HepG2 (cell line): Measurements from ENCODE around the gene DEPDC5. TPM values are rescaled to one million over a fixed set of nuclear protein-coding genes. Genes with fewer than 3 reads are reported as not detected.

Source experiments
- IRF2 ChIP-seq: IDR thresholded peaks from 2 replicates; pipeline ENCODE4 v1.6.1; 2018; ENCODE audit warnings: missing genetic modification reagents, missing compliant biosample characterization
- KLF9 ChIP-seq: IDR thresholded peaks from 2 replicates; pipeline ENCODE4 v1.6.1; 2016; ENCODE audit warnings: low read depth
- LRRFIP1 ChIP-seq: sonication (generic); formaldehyde crosslinking; conservative IDR thresholded peaks from 2 replicates; pipeline ENCODE4 v1.4.0; 2020; ENCODE audit warnings: missing genetic modification reagents
- NFIB ChIP-seq: sonication (generic); formaldehyde crosslinking; IDR thresholded peaks from 2 replicates; pipeline ENCODE4 v1.9.0; 2021; ENCODE audit warnings: missing genetic modification reagents, mild to moderate bottlenecking, borderline replicate concordance
- NFYB ChIP-seq: sonication (generic); formaldehyde crosslinking; IDR thresholded peaks from 2 replicates; pipeline ENCODE4 v1.4.0; 2020; ENCODE audit warnings: missing genetic modification reagents
- NR3C1 ChIP-seq: sonication (generic); formaldehyde crosslinking; IDR thresholded peaks from 2 replicates; pipeline ENCODE4 v1.4.0; 2020; ENCODE audit warnings: missing genetic modification reagents
- REST ChIP-seq, 2 experiments: IDR thresholded peaks; 2 replicates each; pipeline ENCODE4 v1.6.1; 2011 to 2012; ENCODE audit warnings: low read length in 2 of 2, borderline replicate concordance in 1 of 2, low read depth in 1 of 2, mild to moderate bottlenecking in 1 of 2, moderate library complexity in 1 of 2
- SNAI1 ChIP-seq: sonication (generic); formaldehyde crosslinking; IDR thresholded peaks from 2 replicates; pipeline ENCODE4 v1.5.0; 2020; ENCODE audit warnings: mild to moderate bottlenecking, missing genetic modification reagents, borderline replicate concordance
- SRF ChIP-seq: IDR thresholded peaks from 2 replicates; pipeline ENCODE4 v1.6.1; 2011; ENCODE audit warnings: mild to moderate bottlenecking, low read depth, low read length, moderate library complexity
- TAF1 ChIP-seq: sonication (generic); formaldehyde crosslinking; IDR thresholded peaks from 2 replicates; pipeline ENCODE4 v1.4.0; 2020; ENCODE audit warnings: missing genetic modification reagents
- TBX2 ChIP-seq: sonication (generic); formaldehyde crosslinking; IDR thresholded peaks from 2 replicates; pipeline ENCODE4 v1.5.0; 2020; ENCODE audit warnings: missing genetic modification reagents, mild to moderate bottlenecking, borderline replicate concordance
- ZBTB26 ChIP-seq: IDR thresholded peaks from 2 replicates; pipeline ENCODE4 v1.6.1; 2016; ENCODE audit warnings: missing compliant biosample characterization, missing genetic modification reagents, borderline replicate concordance
- ZNF264 ChIP-seq: sonication (generic); formaldehyde crosslinking; IDR thresholded peaks from 2 replicates; pipeline ENCODE4 v1.4.0; 2020; ENCODE audit warnings: missing genetic modification reagents
- ZNF33A ChIP-seq: sonication (generic); formaldehyde crosslinking; IDR thresholded peaks from 2 replicates; pipeline ENCODE4 v1.5.1; 2020; ENCODE audit warnings: missing genetic modification reagents, mild to moderate bottlenecking, moderate library complexity, borderline replicate concordance
- ZNF549 ChIP-seq: sonication (generic); formaldehyde crosslinking; IDR thresholded peaks from 2 replicates; pipeline ENCODE4 v1.5.0; 2020; ENCODE audit warnings: missing genetic modification reagents
- ZNF567 ChIP-seq: sonication (generic); formaldehyde crosslinking; IDR thresholded peaks from 2 replicates; pipeline ENCODE4 v1.8.1; 2023; ENCODE audit warnings: mild to moderate bottlenecking, missing genetic modification reagents, borderline replicate concordance
- ZNF616 ChIP-seq: sonication (generic); formaldehyde crosslinking; IDR thresholded peaks from 2 replicates; pipeline ENCODE4 v1.5.0; 2020; ENCODE audit warnings: low read depth, mild to moderate bottlenecking, missing genetic modification reagents
- ZNF773 ChIP-seq: sonication (generic); formaldehyde crosslinking; IDR thresholded peaks from 2 replicates; pipeline ENCODE4 v1.4.0; 2020; ENCODE audit warnings: missing genetic modification reagents, borderline replicate concordance
- ZNF782 ChIP-seq: sonication (generic); formaldehyde crosslinking; IDR thresholded peaks from 2 replicates; pipeline ENCODE4 v1.4.0; 2020; ENCODE audit warnings: missing genetic modification reagents, mild to moderate bottlenecking, borderline replicate concordance
- polyA plus RNA-seq, 8 experiments: library from polyadenylated mRNA; depleted of rRNA in 3 of 8; stranded (reverse) in 7 of 8; unstranded in 1 of 8; fragments of >200 nt; fragmentation: Illumina TruSeq in 4 of 8; extraction: Trizol in 4 of 8; gene quantifications; 2 replicates each; pipeline versions ENCODE4 v1.2.1 to v1.2.3, GENCODE V29; 2011 to 2016; ENCODE audit warnings: low read depth in 4 of 8, missing spikeins in 1 of 8, mixed read lengths in 1 of 8; ENCODE audit not compliant: insufficient read depth in 1 of 8
- total RNA-seq, 5 experiments: library from RNA; depleted of rRNA; stranded (reverse); fragments of >200 nt; fragmentation: Illumina TruSeq; extraction: Trizol; gene quantifications; 2 replicates each; pipeline ENCODE4 v1.2.3, GENCODE V29; 2016; ENCODE audit warnings: low read depth in 1 of 5
- TF ChIP-seq, protein P1 (sequence below), 2 experiments: sonication (generic) in 1 of 2; formaldehyde crosslinking in 1 of 2; IDR thresholded peaks; 2 replicates each; pipeline versions ENCODE4 v1.4.0 to v1.6.1; 2018 to 2020; ENCODE audit warnings: missing genetic modification reagents in 2 of 2, borderline replicate concordance in 1 of 2, low read depth in 1 of 2, mild to moderate bottlenecking in 1 of 2, missing biosample characterization in 1 of 2

DEPDC5 gene
- total and polyA plus RNA-seq, 2 of the 13 experiments (the other 11 are each of a cell fraction or from before 2014, with no cell fraction given), result 9.8 to 12.4 TPM

GRCh38 chr22:31749636-31750364, 4.0 kb upstream of the DEPDC5 start, which contains the start of gene PRR14L (continued):
- TF ChIP-seq, protein P1, sequence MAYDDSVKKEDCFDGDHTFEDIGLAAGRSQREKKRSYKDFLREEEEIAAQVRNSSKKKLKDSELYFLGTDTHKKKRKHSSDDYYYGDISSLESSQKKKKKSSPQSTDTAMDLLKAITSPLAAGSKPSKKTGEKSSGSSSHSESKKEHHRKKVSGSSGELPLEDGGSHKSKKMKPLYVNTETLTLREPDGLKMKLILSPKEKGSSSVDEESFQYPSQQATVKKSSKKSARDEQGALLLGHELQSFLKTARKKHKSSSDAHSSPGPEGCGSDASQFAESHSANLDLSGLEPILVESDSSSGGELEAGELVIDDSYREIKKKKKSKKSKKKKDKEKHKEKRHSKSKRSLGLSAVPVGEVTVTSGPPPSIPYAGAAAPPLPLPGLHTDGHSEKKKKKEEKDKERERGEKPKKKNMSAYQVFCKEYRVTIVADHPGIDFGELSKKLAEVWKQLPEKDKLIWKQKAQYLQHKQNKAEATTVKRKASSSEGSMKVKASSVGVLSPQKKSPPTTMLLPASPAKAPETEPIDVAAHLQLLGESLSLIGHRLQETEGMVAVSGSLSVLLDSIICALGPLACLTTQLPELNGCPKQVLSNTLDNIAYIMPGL (CRISPR knock-in tag; IDR thresholded peaks at IDR 0.05; ENCODE audit: borderline replicate concordance in 1 of 2, low read depth in 1 of 2), result peak; percentile 79 to 81
- TF ChIP-seq ZNF567 (CRISPR knock-in tag) (no peak), ZBTB26 (CRISPR knock-in tag) (no peak), TAF1 (peak; percentile 98), SNAI1 (no peak), LRRFIP1 (CRISPR knock-in tag) (no peak), ZNF782 (CRISPR knock-in tag) (no peak; the same call in 1 of the 2 replicates), ZNF264 (CRISPR knock-in tag) (no peak), KLF9 (CRISPR knock-in tag) (peak; percentile 36; the same call in 1 of the 2 replicates), ZNF773 (no peak), NFIB (CRISPR knock-in tag) (no peak), IRF2 (CRISPR knock-in tag) (peak; percentile 78), ZNF549 (no peak), TBX2 (CRISPR knock-in tag) (peak; percentile 79), NR3C1 (CRISPR knock-in tag) (no peak), SRF (no peak), ZNF616 (CRISPR knock-in tag) (0 out of 2 replicates have a peak, but pooled peaks have one; percentile 71), REST (IDR thresholded peaks at IDR 0.05; ENCODE audit: borderline replicate concordance in 1 of 2, low read depth in 1 of 2, low read length in 2 of 2) (no peak; a peak in 1 of 4 replicates), NFYB (CRISPR knock-in tag) (peak; percentile 57), ZNF33A (CRISPR knock-in tag) (no peak)
